Left lobe of liver (tissue), 1 donor: Measurements from ENCODE around the gene RTTN. TPM values are rescaled to one million over a fixed set of nuclear protein-coding genes. Genes with fewer than 3 reads are reported as not detected.

Experiments
- total RNA-seq: library from RNA; stranded (reverse); gene quantifications from one replicate; pipeline ENCODE4 v1.2.1, GENCODE V29; 2021
- donor health status: DM: no; HTN: yes; CAD: no.

The RTTN gene
- total RNA-seq, 1 donor from 2014 or later = 6.6 TPM

Other genes with a start within 250 kb of the RTTN start
- 12.0 TPM for gene SOCS6, start 83.4 kb upstream of the RTTN start, total RNA-seq